GM21717 (cell line): ENCODE measurements around the gene HMCN1.

ENCODE experiments used
- ATAC-seq: cut with Tn5 transposase; IDR thresholded peaks from one replicate; pipeline ENCODE4 v1.9.1; 2021; ENCODE audit warnings: mild to moderate bottlenecking, moderate library complexity; ENCODE audit not compliant: unreplicated experiment

The HMCN1 gene

DNA sequence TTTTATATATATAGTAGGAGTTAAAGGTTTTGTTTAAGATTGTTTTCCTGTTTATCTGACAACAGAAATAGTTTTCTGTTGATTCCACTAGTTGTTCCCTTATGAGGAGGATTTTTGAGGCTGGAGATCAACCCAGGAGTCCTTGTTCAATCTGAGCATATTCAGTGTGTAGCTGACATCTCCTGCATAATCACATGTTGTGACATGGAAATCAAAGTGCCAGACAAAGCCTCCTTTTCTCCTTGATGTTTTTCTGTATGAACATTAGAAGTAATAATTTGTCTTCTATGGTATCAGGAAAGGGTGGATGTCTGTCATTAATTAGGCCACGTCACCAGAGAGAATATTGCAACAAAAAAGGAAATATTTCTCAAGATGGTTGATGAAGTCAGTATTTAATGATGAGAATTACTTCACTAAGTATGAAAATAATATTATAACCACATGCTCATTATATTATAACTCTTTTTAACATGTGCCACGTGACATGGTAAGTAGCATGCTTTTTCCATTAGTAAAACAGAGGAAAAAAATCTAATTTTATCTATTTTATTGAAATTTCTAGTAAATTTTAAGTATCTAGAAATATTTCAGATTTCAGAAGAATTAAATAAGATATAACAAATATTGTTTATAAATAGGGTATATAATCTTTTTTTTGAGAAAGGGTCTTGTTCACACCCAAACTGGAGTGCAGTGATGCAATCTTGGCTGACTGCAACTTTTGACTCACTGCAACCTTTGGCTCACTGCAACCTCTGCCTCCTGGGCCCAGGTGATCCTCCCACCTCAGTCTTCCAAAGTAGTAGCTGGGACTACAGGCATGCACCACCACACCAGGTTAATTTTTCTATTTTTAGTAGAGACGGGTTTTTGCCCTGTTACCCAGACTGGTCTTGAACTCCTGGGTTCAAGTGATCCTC is 223.5 kb downstream of the HMCN1 start:
- ATAC-seq: no peak

DNA sequence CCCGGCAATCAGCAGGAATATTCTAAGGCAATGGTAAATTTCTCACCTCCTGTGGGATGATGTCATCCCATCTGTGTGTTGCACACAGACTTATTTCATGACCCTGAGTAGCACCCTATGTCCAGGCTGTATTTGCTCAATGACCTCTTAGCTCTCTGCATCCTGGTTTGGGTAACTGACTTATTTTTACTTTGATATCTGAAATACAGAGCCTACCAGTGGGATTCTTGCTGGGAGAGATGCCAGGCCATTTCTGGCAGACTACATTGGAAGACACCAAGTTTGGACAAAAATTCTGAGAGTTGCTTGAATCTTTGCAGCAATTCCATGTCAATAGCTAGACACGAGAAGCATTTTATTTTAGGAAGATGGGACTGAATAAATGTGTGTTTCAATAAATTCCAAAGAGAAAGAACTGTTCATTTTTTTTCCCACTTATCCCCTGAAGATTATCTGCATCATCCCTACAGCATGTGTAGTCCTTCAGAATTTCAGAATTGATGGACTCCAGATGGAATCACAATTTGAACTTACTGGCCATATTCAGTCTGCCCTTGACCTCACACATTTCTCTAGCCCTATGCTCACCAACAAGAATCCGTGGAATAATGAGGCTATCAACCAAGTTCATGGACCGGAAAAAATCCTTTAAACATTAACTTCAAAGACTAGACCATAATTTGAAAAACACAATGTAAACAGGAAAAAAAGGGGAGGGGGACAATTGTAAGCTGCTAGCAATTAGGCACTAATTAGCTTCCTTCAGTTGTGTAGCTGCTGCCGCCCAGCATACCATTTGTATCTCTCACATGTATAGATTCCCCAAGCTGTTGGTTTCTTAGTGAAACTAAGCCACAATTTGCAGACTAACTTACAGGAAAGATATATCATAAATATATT is 226.5 kb downstream of the HMCN1 start:
- no peak for ATAC-seq

DNA sequence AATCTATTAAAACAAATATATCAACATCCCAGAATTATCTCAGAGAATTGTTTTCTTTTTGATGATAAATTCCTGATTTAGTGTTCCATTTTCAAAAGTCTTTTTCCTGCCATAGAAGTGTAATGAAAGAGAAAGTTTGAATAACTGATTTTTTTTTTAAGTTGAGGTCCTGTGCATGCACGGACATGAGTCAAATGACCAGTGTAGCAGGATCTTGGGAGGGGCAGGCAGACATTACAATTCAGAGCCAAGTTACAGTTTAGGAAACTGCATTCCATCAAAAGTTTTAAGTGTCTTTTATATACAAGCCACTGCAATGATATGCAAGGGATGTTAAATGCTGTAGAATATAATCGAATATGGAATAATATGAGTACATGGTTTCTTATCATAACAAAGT is 227.5 kb downstream of the HMCN1 start:
- ATAC-seq: no peak

DNA sequence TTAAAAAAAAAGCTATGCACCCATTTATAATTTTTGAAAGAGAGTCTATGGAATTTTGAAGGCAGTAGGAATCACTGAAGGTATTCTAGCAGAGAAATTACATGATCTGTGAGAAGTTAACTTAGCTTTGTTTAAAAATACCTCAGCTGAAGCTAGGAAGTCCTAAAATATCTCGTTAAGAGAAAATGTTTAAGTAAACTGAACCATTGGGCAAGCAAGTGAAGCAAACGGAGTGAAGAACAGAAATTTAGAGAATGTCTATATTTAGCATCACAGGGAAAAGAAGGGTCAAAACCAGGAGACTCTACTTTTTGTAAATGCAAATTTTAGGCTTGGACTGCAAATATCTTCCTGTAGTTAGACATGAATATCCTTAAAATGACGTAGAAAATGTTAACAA is 230.8 kb downstream of the HMCN1 start:
- ATAC-seq: no peak

DNA sequence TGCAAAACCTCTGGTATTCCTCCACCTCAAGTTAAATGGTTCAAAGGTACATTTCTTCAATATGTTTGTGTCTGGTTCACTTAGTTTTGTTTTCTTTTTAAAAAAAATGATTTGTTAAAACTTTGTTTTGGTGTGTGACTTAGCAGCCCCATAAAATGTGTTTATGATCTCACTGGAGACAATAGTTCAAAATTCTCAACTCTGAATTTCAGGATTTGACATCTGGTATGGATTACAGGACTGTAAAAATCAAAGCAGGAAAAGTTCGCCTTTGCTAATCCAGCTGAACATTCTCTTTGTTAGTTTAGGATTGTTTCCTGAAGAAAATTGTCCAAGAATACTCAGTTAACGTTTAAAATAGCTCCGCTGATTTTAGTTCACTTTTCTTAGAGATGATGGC is 231.7 kb downstream of the HMCN1 start:
- ATAC-seq: no peak

DNA sequence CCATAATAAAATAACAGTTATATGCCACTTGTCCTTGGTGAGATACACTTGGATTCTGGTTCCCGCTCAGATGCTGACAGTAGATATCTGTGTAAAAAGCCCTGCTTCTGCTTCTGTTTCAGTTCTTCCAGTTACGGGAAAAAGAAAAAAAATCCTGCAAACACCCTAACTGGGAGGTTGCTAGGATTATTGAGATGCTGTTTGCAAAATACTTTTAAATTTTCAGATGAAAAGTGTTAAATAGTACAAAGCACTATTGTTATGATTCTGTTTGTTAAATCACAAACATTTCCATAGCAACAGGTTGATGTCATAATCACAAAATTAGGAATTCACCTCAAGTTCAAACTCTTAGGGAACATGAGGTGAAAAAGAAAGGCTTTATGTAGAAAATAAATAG is 232.3 kb downstream of the HMCN1 start:
- no peak for ATAC-seq

DNA sequence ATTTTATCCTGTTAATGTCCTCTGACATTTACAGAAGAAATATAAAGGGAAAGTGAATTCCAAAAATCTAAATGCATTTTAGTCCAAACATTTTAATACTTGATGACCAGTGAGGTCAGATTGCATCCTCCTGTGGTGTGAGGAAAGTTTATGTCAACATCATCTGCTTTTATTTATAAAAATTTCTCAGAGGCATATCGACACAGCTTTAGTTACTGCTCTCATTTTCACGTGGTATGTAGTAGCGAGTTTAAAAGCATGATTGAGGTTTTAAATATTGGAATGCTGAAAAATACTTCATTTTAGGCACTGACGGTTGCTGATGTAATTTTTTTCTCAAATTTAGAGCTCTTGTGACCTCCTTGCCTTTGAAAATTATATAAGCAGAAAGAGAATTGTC is 234.8 kb downstream of the HMCN1 start:
- no peak for ATAC-seq

DNA sequence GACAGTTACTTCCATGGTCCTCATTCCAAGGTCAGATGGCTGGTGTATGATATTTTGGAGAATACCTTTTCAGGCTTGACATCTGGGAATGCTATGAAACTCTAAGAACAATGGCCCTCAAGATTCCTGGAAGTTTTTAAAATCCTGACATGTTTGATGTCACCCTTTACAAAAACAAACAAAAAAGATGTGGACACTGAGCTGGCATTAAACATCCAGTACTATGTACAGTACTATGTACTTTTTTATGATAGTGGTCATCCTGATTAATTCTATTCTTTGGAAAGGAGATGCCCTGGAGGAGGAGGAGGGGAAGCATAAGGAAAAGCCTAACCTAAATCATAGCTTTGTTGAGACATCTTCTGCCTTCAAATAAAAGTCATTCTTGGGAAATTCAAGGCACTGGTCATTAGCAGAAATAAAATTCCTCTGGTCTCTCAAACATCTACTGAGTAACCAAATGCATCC is 235.4 kb downstream of the HMCN1 start:
- ATAC-seq: no peak

DNA sequence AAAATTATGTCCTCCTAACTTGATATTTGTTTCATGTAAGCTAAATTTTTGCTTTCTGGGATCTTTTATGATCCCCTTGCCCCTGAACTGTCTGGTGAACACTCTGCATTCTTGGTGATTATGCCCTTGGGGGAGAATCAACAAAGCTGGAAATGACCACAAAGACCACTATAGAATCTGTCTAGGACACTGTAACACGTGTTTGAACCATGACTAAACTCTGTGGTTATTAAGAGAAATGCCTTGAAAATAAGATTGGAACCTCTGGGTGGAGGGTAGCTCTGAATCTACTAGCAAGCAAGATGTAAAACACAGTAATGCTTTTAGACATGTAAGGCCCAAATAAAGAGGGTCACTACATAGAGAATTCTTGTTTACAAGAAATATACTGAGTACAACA is 237.5 kb downstream of the HMCN1 start:
- ATAC-seq: no peak

DNA sequence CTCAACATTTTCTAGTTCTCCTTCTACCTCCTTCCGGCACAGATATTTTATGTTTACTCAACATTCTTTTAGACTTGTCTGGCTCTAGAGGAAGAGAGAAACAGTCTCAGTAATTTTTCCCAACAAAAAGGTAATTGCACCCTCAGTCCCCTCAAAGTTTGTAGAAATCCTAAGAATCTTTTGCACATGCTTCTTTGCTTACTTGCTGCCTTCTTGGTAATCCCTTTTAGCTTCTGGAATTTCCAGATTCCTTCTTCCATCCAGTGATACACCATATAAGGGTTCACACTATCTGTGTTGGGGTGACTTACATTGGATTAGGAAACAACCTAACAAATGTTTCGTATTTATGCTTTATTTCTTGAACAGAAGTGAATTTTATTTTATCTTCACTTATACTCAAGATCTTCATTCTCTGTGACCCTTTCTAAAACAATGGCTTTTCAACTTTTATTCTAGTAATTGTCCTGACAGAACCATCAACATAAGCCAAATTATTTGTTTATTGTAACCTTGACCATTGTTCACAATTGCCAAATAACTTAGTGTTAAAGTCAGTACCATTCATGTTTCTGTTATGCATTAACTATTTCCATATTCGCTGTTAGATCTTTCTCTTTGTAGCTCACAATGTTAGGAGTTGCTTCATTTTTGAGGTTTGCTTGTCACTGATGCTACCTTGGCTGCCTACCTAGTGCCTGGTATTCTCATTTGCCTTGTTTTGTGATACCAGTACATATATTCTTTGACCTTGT is 238.1 kb downstream of the HMCN1 start:
- ATAC-seq: no peak

DNA sequence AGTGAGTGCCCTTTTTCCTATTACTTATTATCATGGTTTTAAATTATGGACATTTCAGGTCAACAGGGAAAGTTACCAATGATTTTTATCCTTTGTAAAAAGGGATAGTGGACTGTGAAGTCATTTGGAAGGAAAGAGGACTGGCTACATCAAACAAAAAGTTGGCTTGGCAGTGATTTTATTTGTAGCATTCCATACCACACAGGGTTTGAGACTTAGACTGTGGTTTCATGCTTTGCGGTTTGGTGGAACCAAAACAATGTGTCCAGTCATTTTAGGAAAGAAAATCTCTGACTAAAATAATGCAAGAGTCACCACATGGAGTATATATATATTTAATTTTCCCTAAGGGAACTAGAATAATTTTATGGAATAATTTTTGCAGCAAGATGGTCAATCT is 239.5 kb downstream of the HMCN1 start:
- no peak for ATAC-seq

DNA sequence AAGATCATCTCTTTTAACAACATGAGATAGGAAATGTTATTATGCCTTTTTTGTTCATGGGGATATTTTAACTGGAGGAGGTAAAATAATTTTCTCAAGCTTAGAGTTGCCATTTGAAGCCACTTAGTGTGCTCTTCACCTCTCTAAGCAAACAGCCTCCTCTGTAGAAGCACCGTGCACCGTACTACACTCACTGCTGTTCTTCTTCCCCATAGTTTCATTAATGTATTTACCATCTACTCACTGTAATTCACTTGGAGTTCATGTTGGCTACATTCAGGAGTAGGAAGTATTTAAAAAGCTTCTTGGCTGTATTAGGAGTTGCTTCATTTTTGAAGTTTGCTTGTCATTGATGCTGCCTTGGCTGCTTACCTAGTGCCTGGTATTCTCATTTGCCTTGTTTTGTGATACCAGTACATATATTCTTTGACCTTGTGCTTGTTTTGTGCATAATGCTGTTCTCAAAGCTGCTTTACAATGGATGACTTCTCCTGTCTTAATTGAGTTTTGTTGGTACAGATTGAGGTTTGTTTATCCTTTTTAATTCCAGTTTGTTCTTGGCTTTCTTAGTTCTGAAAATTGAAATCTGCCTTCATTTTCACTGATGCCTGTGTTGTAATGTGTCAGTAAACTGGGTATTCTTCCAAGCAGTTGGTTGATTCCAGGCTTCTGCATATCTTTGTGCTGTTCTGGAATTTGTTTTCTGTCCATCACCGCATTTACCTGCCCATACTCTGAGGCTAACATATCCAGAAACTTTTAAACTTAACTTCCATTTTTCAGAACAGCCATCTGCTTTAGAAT is 240.4 kb downstream of the HMCN1 start:
- ATAC-seq: no peak

DNA sequence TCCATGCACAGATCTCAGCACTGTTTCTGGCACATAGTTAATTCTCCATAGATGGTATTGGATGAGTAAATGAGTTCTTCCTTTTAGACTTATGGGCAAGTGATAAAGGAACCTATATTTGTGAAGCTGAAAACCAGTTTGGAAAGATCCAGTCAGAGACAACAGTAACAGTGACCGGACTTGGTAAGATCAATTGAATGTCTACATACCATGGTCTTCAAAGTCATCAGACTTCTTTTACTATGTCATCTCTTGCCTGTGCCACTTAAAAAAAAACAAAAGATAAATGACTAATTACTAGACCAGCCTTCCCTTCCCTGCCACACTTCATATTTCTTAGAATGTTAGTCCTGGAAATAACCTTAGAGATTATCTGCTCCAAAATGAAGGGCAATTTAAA is 246.7 kb downstream of the HMCN1 start:
- ATAC-seq: no peak

DNA sequence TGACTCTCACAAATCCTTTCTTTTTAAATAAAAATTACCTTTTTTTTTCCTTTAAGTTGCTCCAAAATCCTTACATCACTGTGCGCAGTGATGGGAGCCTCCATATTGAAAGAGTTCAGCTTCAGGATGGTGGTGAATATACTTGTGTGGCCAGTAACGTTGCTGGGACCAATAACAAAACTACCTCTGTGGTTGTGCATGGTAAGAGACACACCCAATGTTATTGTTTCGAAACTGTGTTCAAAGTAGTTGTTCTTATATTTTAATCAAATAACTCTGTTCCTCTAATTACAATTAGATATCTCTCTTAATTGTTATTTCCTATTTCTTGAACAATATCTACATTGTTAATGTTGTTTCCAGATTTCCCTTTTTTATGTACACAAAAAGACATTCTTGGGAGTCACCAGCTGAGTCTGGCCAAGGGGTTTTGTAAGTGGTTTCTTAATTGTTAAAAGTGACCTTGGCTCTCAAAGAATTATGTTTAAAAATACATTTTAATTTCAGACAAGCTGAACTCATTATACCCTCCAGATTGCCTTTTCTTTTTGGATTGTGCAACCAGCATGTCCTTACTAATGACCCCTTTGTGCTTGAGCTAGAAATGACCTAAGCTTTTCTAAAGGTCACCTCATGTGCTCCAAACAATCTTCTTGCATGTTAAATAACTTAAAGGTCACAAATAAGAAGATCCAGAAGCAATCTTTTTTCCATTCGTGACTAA is 250.1 kb downstream of the HMCN1 start:
- no peak for ATAC-seq

DNA sequence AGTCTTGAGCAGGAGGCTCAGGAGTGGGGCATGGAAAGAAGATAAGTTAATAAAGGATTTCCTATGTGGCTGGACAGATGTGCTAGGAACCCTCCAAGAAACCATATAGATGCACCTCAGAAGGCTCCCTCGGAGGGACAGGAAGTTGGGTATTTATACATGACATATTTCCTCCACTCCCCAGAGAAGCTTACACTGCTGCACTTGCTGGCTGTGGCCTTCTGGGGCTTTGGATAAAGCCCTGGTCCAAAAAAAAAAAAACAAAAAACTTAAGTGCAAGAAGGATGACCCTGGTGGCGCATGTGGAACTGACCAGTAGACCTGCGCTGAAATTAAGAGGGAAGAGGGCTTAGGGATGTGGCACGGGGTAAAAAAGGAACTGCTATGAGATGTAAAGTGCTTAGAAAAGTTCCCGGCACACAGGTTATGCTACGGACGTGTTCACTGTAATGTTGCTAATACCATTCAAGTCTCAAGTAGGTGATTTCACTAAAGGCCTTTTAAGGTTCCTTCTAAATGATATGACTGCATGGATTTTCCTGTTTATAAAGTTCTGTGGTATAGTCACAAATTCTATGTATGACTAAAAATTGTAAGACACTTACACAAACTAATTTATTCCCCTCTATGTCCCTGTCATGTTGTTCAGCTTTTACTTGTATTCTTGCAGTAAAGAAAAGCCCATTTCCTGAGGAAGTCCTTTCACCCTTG is 253.6 kb downstream of the HMCN1 start:
- ATAC-seq: no peak

DNA sequence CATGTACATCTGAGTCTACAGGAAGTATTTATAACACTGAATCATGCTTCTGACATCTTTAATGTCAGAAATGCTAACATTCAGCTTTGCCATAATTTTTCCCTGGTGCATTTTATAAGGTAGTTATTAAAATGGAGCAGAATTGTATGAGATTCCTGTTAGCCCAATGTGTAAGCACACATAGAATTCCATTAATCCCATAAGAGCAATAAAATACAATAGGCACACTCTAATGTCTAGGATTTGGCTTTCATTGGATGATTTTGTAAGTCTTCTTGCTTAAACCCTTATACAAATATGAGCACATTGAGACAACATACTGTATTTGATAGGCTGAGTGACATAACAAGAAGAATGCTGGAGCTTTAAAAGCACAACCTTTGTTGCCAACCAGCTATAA is 256.4 kb downstream of the HMCN1 start:
- ATAC-seq: no peak

DNA sequence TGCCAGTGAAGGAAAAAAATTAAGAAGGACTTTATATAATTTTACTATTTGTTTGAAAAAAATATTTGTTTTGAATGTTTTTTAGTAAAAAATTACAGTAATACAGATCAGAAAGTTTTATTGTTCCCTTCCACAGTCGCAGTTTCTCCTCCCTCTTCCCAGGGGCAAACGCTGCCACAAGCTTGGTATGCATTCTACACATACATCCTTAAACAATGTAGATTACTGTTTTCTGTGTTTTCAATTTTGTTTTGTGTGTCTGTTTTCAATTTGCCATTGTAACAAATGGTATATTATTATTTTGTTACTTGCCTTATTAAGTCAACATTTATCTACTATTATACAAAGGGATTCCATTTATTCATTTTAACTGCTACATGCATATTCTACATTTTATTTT is 257.1 kb downstream of the HMCN1 start:
- ATAC-seq: no peak

DNA sequence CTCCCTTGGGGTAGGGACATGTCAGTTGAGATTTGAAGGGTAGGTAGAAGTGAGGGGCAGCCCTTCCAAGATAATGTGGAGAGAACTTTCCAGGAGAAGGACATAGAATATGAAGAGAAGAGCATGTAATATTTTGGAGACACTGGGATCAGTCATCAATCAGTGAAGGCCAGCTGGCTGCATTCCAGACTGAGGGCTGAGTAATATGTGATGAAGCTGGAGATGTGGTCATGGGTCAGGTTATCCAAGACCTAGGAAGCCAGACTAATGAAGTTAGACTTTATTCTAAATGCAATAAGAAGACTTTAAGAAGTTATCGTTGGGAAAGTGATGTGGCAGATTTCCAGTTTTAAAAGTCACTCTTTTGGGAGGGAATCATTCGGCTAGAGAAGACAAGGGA is 262.0 kb downstream of the HMCN1 start:
- ATAC-seq: no peak

DNA sequence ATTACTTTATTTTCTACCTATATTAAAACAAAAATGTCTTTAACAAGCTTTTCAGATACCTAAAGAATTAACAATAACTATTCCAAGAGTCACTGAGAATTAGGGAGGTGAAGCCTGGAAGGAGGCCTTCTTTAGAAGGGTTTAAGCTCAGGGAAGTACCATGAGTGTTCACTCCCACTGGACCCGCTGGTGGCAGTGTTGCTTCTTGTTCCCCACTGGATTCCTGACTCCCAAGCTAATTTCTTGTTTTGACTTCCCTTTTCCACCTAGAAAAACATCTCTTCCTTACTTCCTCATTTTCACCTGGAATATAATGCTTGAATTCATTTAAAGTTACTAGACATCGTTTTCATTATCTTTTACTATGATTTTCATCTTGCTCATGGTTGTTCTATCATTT is 264.2 kb downstream of the HMCN1 start:
- no peak for ATAC-seq
